ENCODE measurements around the gene BARHL1. TPM values are rescaled to one million over a fixed set of nuclear protein-coding genes. Genes with fewer than 3 reads are reported as not detected.

The BARHL1 gene
- total and polyA plus RNA-seq, 9 of the 15 experiments (the other 6 are each of a cell fraction or from before 2014, with no cell fraction given): not detected

DNA sequence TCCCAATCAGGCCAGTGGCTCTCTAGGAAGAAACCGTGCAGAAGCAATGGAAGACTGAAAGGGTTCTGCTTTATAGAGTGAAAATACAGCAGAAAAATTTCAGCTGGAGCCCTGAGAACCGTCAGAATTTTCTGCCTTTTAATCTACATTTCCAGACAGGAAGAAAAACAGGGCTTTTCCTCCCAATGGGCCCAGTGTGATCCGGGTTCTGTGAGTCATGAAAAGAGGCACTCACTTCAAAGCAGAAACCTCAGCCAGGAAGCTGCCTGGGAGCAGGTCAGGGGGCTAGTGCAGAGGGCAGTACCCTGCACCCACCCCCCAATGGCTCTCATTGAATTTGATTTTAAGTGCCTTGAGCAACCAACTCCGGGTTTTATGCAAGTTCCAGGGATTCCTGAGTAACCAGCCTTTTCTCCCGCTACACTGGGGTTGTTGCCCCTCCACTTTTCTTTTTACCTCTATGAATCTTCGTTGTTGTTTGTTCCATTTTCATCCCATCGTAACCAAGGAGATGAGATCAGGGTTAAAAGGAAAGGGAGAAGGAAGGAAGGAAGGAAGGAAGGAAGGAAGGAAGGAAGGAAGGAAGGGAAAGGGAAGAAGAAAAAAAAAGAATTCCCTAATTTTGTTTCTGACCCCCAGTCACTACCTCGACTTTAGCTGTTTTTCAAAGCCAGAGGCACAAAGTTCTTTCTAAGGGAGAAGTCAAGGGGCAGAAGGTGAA, 1.3 kb downstream of the BARHL1 start:
- Histone ChIP-seq H3K4me2 (ENCODE audit: insufficient read depth, low read length) (no peak overlapping the region), H3K4me3 (no peak overlapping the region), H3K79me2 (ENCODE audit: control insufficient read depth, insufficient read depth, low read length) (no peaks in the 10 kb centered on the region), H3K27ac (ENCODE audit: extremely low read depth, low read depth, low read length) (no peak overlapping the region), H3K9me3 (replicated peaks; ENCODE audit: control insufficient read depth, insufficient read depth, low read depth, low read length) (no peaks in the 10 kb centered on the region), H4K20me1 (replicated peaks; ENCODE audit: control insufficient read depth, insufficient read depth, low read length) (peaks cover 11% of the 10 kb centered on the region; the same call in 1 of the 2 replicates), H3K36me3 (ENCODE audit: control insufficient read depth, insufficient read depth, low read length) (no peaks in the 10 kb centered on the region), H3K9me1 (ENCODE audit: control insufficient read depth, insufficient read depth, low read length) (no peaks in the 10 kb centered on the region), H3K27me3 (ENCODE audit: control insufficient read depth in 2 of 2, insufficient read depth in 2 of 2, low read length in 2 of 2) (peaks cover 18 to 69% of the 10 kb centered on the region in 2 experiments; a peak in 4 of 5 replicates), H2AFZ (ENCODE audit: low read depth, low read length) (no peak overlapping the region), H3K9ac (ENCODE audit: insufficient read depth in 1 of 2, low read depth in 2 of 2, low read length in 2 of 2) (no peak overlapping the region), H3K4me1 (replicated peaks in 1 of 2; ENCODE audit: control insufficient read depth in 2 of 2, insufficient read depth in 2 of 2, low read length in 2 of 2) (peaks cover 0 to 14% of the 10 kb centered on the region in 2 experiments; a peak in 2 of 5 replicates)
- no peak for FAIRE-seq
- intact Hi-C loops (cut with micrococcal nuclease): no loop called here
- ChIA-PET CTCF (ENCODE audit: low intra/inter-chr PET ratio) (no interaction called here), POLR2A (interaction anchor here (1.0 kb wide), 1 partner anchor 214 kb away, joined by 3 read pairs; no protein-coding TSS in a partner anchor)
- no peak for ATAC-seq
- in situ Hi-C loops (cut with MboI): no loop called here
- 3% methylated on average over 8 of the region's 8 CpGs for WGBS (ENCODE audit: insufficient coverage, low coverage, missing lambda C conversion rate)
- BruUV-seq (replicated peaks): no TSS peak
- DNase-seq (ENCODE audit: extremely low read depth in 1 of 4, low spot score in 3 of 4): no peak
- no peak for TF ChIP-seq MEF2D (tag; conservative IDR thresholded peaks at IDR 0.05; ENCODE audit: low read depth)
- no peak for TF ChIP-seq ZNF3 (CRISPR knock-in tag; IDR thresholded peaks at IDR 0.05)
- TF ChIP-seq CREB1 (IDR thresholded peaks at IDR 0.05): no peak
- no peak for TF ChIP-seq CREB1 (CRISPR knock-in tag; IDR thresholded peaks at IDR 0.05)
- no peak for TF ChIP-seq CCAR2 (IDR thresholded peaks at IDR 0.05; ENCODE audit: low read depth, low read length)
- no peak for TF ChIP-seq CHD7 (IDR thresholded peaks at IDR 0.05; ENCODE audit: low read depth, low read length)
- TF ChIP-seq, protein P1, sequence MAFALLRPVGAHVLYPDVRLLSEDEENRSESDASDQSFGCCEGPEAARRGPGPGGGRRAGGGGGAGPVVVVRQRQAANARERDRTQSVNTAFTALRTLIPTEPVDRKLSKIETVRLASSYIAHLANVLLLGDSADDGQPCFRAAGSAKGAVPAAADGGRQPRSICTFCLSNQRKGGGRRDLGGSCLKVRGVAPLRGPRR (CRISPR knock-in tag; IDR thresholded peaks at IDR 0.05): no peak
- no peak for TF ChIP-seq ARNT (IDR thresholded peaks at IDR 0.05)
- no peak for TF ChIP-seq STAT5B (CRISPR knock-in tag; IDR thresholded peaks at IDR 0.05)
- no peak for TF ChIP-seq KDM1A (IDR thresholded peaks at IDR 0.05)
- TF ChIP-seq KDM4B (IDR thresholded peaks at IDR 0.05; ENCODE audit: borderline replicate concordance in 2 of 2, low read depth in 1 of 2): no peak

Data from K562 (cell line).